GM06990 (cell line): ENCODE results near the gene TPST1.

Experiments
- DNase-seq: peaks from one replicate; pipeline ENCODE4 v3.0.0-alpha.2; 2011; ENCODE audit not compliant: insufficient read length; ENCODE audit errors: extremely low read depth
- H3K27me3 ChIP-seq: replicated peaks from 2 replicates; pipeline ENCODE4 v1.6.0; 2011; ENCODE audit warnings: low read length; ENCODE audit not compliant: control insufficient read depth, insufficient read depth
- H3K36me3 ChIP-seq: 2 replicates; pipeline ENCODE4 v1.5.1; 2011; ENCODE audit warnings: low read length; ENCODE audit not compliant: control insufficient read depth, insufficient read depth
- H3K4me3 ChIP-seq: replicated peaks from 2 replicates; pipeline ENCODE4 v1.5.1; 2011; ENCODE audit warnings: low read depth, mild to moderate bottlenecking, control low read depth, low read length
- CTCF ChIP-seq: IDR thresholded peaks from 2 replicates; pipeline ENCODE4 v1.5.1; 2011; ENCODE audit warnings: low read length, control low read depth, mild to moderate bottlenecking, inconsistent platforms; ENCODE audit not compliant: insufficient read depth, poor library complexity, severe bottlenecking

The TPST1 gene

GRCh38 chr7:66206119-66206933 is 1.2 kb downstream of the TPST1 start:
- no peak for DNase-seq
- Histone ChIP-seq H3K27me3 (no peaks in the 10 kb centered on the region), H3K36me3 (no peaks in the 10 kb centered on the region), H3K4me3 (peak overlapping the region; percentile 81)
- TF ChIP-seq CTCF: no peak

GRCh38 chr7:66206934-66207240 is 1.8 kb downstream of the TPST1 start:
- Histone ChIP-seq H3K27me3 (no peaks in the 10 kb centered on the region), H3K4me3 (no peak overlapping the region), H3K36me3 (no peaks in the 10 kb centered on the region)
- no peak for TF ChIP-seq CTCF
- no peak for DNase-seq

GRCh38 chr7:66207540-66207939 is 2.4 kb downstream of the TPST1 start:
- DNase-seq: no peak
- no peak overlapping the region for H3K4me3 ChIP-seq
- no peaks in the 10 kb centered on the region for H3K36me3 ChIP-seq

GRCh38 chr7:66211429-66211828 is 6.3 kb downstream of the TPST1 start:
- no peaks in the 10 kb centered on the region for H3K27me3 ChIP-seq
- no peak for TF ChIP-seq CTCF
- H3K4me3 ChIP-seq: no peak overlapping the region
- no peaks in the 10 kb centered on the region for H3K36me3 ChIP-seq
- no peak for DNase-seq

More at GRCh38 chr7:66207540-66207939, 2.4 kb downstream of the TPST1 start:
- no peaks in the 10 kb centered on the region for H3K27me3 ChIP-seq
- no peak for TF ChIP-seq CTCF

- Histone ChIP-seq H3K4me3 (no peak overlapping the region), H3K36me3 (no peaks in the 10 kb centered on the region), H3K27me3 (no peaks in the 10 kb centered on the region)
- DNase-seq: no peak
- TF ChIP-seq CTCF: no peak
Observed at GRCh38 chr7:66213637-66214036, 8.5 kb downstream of the TPST1 start.

- DNase-seq: no peak
- Histone ChIP-seq H3K4me3 (no peak overlapping the region), H3K27me3 (no peaks in the 10 kb centered on the region), H3K36me3 (no peaks in the 10 kb centered on the region)
- TF ChIP-seq CTCF: no peak
Observed at GRCh38 chr7:66216687-66217086, 11.6 kb downstream of the TPST1 start.
